ENCODE measurements around the gene STAT3. TPM values are rescaled to one million over a fixed set of nuclear protein-coding genes. Genes with fewer than 3 reads are reported as not detected.
"Not testable (repeated sequence)": the region's sequence is repeated elsewhere in the genome, so short reads cannot be mapped to it uniquely, and the experiment has no call there.

STAT3 gene
- total RNA-seq, 4 donors from 2014 or later = 178 to 219 (median 191) TPM

GRCh38 chr17:42421136-42421506, 32.9 kb upstream of the STAT3 start:
- Histone ChIP-seq H3K27ac (peak overlapping the region; percentile 71 to 90 (median 80)), H3K27me3 (no peaks in the 10 kb centered on the region), H3K4me1 (peaks cover 0 to 37% (median 9%) of the 10 kb centered on the region in 4 donors), H3K36me3 (no peaks in the 10 kb centered on the region), H3K9me3 (no peaks in the 10 kb centered on the region), H3K4me3 (peak overlapping the region; percentile 35 to 66 (median 56))
- no peak for DNase-seq
- no peak for TF ChIP-seq CTCF (IDR thresholded peaks at IDR 0.05)
- TF ChIP-seq POLR2A (IDR thresholded peaks at IDR 0.05) = no peak

- not testable (repeated sequence) for H3K9me3 ChIP-seq, H3K27me3 ChIP-seq, H3K27ac ChIP-seq, H3K4me3 ChIP-seq, DNase-seq, H3K36me3 ChIP-seq
- peaks cover 0 to 29% (median 10%) of the 10 kb centered on the region in 4 donors for H3K4me1 ChIP-seq
Measured at GRCh38 chr17:42417981-42418380, 29.7 kb upstream of the STAT3 start.

- no peaks in the 10 kb centered on the region for H3K27me3 ChIP-seq
- no peak overlapping the region for H3K4me3 ChIP-seq
- H3K9me3 ChIP-seq = no peaks in the 10 kb centered on the region
- H3K27ac ChIP-seq = peak overlapping the region in 3 of 4 donors; percentile 28 to 58 (median 46)
- TF ChIP-seq POLR2A (IDR thresholded peaks at IDR 0.05) (no peak), CTCF (IDR thresholded peaks at IDR 0.05) (no peak)
- H3K36me3 ChIP-seq = no peaks in the 10 kb centered on the region
- peaks cover 0 to 25% (median 3%) of the 10 kb centered on the region in 4 donors for H3K4me1 ChIP-seq
- peak in 2 of 3 donors; percentile 69 to 72 for DNase-seq
Measured at GRCh38 chr17:42414704-42415409, 26.6 kb upstream of the STAT3 start.

- H3K4me3 ChIP-seq = no peak overlapping the region
- DNase-seq = no peak
- peak overlapping the region in 1 of 4 donors; percentile 31 for H3K27ac ChIP-seq
- TF ChIP-seq POLR2A (IDR thresholded peaks at IDR 0.05) = no peak
- no peak for TF ChIP-seq CTCF (IDR thresholded peaks at IDR 0.05)
- no peaks in the 10 kb centered on the region for H3K9me3 ChIP-seq
- H3K36me3 ChIP-seq = no peaks in the 10 kb centered on the region
- no peaks in the 10 kb centered on the region for H3K27me3 ChIP-seq
- H3K4me1 ChIP-seq = peaks cover 0 to 30% (median 5%) of the 10 kb centered on the region in 4 donors
Measured at GRCh38 chr17:42413464-42414040, 25.3 kb upstream of the STAT3 start.

GRCh38 chr17:42411905-42412679, 23.9 kb upstream of the STAT3 start:
- Histone ChIP-seq H3K9me3 (no peaks in the 10 kb centered on the region), H3K4me3 (no peak overlapping the region), H3K36me3 (no peaks in the 10 kb centered on the region), H3K27ac (peak overlapping the region in 3 of 4 donors; percentile 1 to 71 (median 13)), H3K27me3 (no peaks in the 10 kb centered on the region), H3K4me1 (peaks cover 0 to 39% (median 5%) of the 10 kb centered on the region in 4 donors)
- DNase-seq = no peak
- TF ChIP-seq POLR2A (IDR thresholded peaks at IDR 0.05) = no peak
- TF ChIP-seq CTCF (IDR thresholded peaks at IDR 0.05) = no peak

GRCh38 chr17:42411361-42411760, 23.1 kb upstream of the STAT3 start:
- Histone ChIP-seq H3K36me3 (no peaks in the 10 kb centered on the region), H3K27me3 (no peaks in the 10 kb centered on the region), H3K9me3 (no peaks in the 10 kb centered on the region), H3K4me3 (no peak overlapping the region), H3K27ac (peak overlapping the region in 3 of 4 donors; percentile 1 to 71 (median 13)), H3K4me1 (peaks cover 0 to 42% (median 5%) of the 10 kb centered on the region in 4 donors)
- DNase-seq = no peak
- no peak for TF ChIP-seq POLR2A (IDR thresholded peaks at IDR 0.05)
